Thoracic aorta (tissue), 2 donors: ENCODE data around the gene KLHDC4. TPM values are rescaled to one million over a fixed set of nuclear protein-coding genes. Genes with fewer than 3 reads are reported as not detected.

Experiments
- ATAC-seq: fragments of 150-250 bp; one replicate; pipeline ENCODE4 v1.8.0; 2017; ENCODE audit warnings: low read depth; ENCODE audit not compliant: insufficient number of reproducible peaks, low FRiP score
- DNase-seq: peaks from one replicate; pipeline ENCODE4 v3.0.0-alpha.2; 2020; ENCODE audit warnings: low spot score
- H3K27ac ChIP-seq, 2 donors: fragments of 200-600 bp; sonication (generic); 1 replicate in 1 of 2; 2 replicates in 1 of 2; pipeline ENCODE4 v1.5.1; 2016; ENCODE audit warnings: mild to moderate bottlenecking in 2 of 2, moderate library complexity in 2 of 2
- H3K27me3 ChIP-seq: fragments of 200-600 bp; sonication (generic); replicated peaks from 2 replicates; pipeline ENCODE4 v1.6.0; 2016; ENCODE audit warnings: mild to moderate bottlenecking; ENCODE audit not compliant: insufficient read depth
- H3K36me3 ChIP-seq: fragments of 200-600 bp; sonication (generic); one replicate; pipeline ENCODE4 v1.5.1; 2016
- H3K4me1 ChIP-seq, 2 donors: fragments of 200-600 bp; sonication (generic); 1 replicate in 1 of 2; 2 replicates in 1 of 2; pipeline versions ENCODE4 v1.5.1 to v1.6.0; 2016; ENCODE audit warnings: low read depth in 2 of 2, mild to moderate bottlenecking in 1 of 2; ENCODE audit not compliant: control insufficient read depth in 1 of 2
- H3K4me3 ChIP-seq: fragments of 200-600 bp; sonication (generic); 2 replicates; pipeline ENCODE4 v1.5.1; 2016; ENCODE audit warnings: mild to moderate bottlenecking
- H3K9me3 ChIP-seq: fragments of 200-600 bp; sonication (generic); 2 replicates; pipeline ENCODE4 v1.5.1; 2016
- total RNA-seq, 2 donors: library from RNA; depleted of rRNA; stranded (reverse); fragments of >200 nt; gene quantifications; one replicate each; pipeline versions ENCODE4 v1.1.0 to v1.2.3, GENCODE V29; 2016
- TF ChIP-seq, protein P1 (sequence below): fragments of 200-600 bp; sonication (generic); IDR thresholded peaks from one replicate; pipeline ENCODE4 v1.5.1; 2019; ENCODE audit warnings: antibody characterized with exemption

Gene KLHDC4
- total RNA-seq, 2 donors from 2014 or later, result 33.4 to 61.4 TPM

DNA sequence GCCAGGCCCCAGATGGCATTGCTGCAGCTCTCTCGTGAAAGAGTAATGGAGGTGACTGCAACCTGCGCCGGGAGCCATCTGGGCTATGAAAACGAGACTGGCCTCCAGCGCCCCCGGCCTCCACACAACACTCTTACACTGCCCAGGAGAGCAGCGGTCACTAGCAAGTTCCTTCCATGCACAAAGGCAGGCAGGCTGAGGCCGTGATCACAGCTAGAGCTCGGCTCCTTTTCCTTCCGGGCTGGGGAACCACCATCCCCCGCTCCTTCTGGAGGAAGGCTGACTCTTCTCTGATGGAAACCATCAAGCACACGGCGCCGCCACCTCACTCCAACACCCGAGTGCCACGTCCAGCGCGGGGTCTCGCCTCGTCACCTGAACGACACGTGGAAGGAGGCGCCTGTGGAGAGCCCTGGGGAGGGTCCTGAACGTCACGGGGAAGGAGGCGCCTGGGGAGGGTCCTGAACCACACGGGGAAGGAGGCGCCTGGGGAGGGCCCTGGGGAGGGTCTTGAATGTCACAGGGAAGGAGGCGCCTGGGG is 61.9 kb downstream of the KLHDC4 start:
- Histone ChIP-seq H3K27ac (no peak overlapping the region), H3K4me3 (no peak overlapping the region), H3K4me1 (no peaks in the 10 kb centered on the region), H3K9me3 (no peaks in the 10 kb centered on the region), H3K27me3 (no peaks in the 10 kb centered on the region), H3K36me3 (peaks cover 26% of the 10 kb centered on the region)
- no peak for DNase-seq
- TF ChIP-seq, protein P1, sequence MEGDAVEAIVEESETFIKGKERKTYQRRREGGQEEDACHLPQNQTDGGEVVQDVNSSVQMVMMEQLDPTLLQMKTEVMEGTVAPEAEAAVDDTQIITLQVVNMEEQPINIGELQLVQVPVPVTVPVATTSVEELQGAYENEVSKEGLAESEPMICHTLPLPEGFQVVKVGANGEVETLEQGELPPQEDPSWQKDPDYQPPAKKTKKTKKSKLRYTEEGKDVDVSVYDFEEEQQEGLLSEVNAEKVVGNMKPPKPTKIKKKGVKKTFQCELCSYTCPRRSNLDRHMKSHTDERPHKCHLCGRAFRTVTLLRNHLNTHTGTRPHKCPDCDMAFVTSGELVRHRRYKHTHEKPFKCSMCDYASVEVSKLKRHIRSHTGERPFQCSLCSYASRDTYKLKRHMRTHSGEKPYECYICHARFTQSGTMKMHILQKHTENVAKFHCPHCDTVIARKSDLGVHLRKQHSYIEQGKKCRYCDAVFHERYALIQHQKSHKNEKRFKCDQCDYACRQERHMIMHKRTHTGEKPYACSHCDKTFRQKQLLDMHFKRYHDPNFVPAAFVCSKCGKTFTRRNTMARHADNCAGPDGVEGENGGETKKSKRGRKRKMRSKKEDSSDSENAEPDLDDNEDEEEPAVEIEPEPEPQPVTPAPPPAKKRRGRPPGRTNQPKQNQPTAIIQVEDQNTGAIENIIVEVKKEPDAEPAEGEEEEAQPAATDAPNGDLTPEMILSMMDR, result no peak
- no peak for ATAC-seq

DNA sequence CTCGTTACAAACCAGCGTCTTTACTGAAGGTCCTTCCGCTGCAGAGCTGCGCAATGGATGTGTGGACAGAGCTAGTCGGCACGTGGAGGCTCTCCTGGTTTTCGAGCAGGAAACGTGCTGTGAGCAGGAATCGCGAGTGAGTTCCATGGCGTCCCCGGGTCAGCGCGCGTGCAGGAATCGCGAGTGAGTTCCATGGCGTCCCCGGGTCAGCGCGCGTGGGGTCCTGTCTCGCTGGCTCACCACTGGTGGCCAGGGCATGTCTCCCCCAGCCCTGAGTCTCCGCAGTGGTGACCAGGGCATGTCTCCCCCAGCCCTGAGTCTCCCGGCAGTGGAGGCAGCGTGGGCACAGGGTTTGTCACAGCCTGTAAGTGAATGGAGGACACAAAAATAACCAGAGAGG is 62.7 kb downstream of the KLHDC4 start:
- ATAC-seq (no peak), DNase-seq (no peak)
- Histone ChIP-seq H3K27me3 (no peaks in the 10 kb centered on the region), H3K27ac (no peak overlapping the region), H3K36me3 (peaks cover 18% of the 10 kb centered on the region), H3K4me1 (no peaks in the 10 kb centered on the region), H3K9me3 (no peaks in the 10 kb centered on the region), H3K4me3 (no peak overlapping the region)
- TF ChIP-seq, protein P1, result no peak

DNA sequence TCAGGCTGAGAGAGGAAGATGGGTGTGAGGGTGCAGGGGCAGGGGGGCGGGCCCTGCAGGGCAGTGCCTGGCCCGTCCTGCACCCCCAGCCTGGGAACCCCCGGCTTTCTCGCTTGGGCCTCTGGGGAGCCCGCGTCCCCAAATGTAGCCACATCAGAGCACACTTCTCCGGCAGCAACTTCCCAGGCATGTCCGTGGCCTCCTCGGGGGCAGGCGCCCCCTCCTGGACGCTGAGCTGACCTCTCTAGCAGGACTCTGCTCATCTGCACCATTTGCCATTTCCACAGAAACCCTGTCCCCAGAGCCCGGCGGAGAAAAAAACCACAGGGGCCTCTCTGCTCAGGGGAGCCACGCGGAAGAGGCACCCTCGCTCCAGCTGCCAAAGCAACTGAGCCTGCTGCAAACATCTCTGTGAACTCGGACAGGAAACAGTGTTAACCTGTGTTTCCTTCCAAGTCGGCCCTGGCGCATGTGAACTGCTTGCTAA is 63.4 kb downstream of the KLHDC4 start:
- DNase-seq, result no peak
- no peaks in the 10 kb centered on the region for H3K4me1 ChIP-seq
- H3K36me3 ChIP-seq, result peaks cover 12% of the 10 kb centered on the region
- no peaks in the 10 kb centered on the region for H3K27me3 ChIP-seq
- no peak overlapping the region for H3K27ac ChIP-seq
- ATAC-seq, result no peak
- no peaks in the 10 kb centered on the region for H3K9me3 ChIP-seq
- no peak overlapping the region for H3K4me3 ChIP-seq
- TF ChIP-seq, protein P1, result no peak

DNA sequence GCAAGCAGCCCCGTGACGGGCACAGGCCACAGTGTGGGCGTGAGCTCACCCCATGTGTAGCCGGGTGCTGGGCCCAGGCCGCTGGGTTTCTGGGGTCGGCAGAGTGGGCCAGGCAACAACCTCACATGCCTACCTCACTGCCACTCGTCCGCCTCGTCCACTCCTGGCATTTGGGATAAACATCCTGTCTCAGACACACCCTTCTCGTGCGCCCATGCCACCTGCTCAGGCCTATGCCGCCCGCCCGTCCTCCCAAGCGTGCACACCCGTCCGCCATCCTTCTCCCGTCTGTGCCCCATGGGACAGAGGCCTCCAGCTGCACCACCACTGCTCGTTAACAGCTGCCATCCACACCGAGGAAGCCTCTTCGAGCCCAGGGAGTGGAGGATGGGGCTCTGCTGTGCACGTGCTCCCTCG is 64.3 kb downstream of the KLHDC4 start:
- H3K27me3 ChIP-seq, result no peaks in the 10 kb centered on the region
- ATAC-seq (no peak), DNase-seq (no peak)
- no peak overlapping the region for H3K27ac ChIP-seq
- H3K4me1 ChIP-seq, result no peaks in the 10 kb centered on the region
- H3K9me3 ChIP-seq, result no peaks in the 10 kb centered on the region
- TF ChIP-seq, protein P1, result no peak
- H3K4me3 ChIP-seq, result no peak overlapping the region
- H3K36me3 ChIP-seq, result peaks cover 10% of the 10 kb centered on the region

DNA sequence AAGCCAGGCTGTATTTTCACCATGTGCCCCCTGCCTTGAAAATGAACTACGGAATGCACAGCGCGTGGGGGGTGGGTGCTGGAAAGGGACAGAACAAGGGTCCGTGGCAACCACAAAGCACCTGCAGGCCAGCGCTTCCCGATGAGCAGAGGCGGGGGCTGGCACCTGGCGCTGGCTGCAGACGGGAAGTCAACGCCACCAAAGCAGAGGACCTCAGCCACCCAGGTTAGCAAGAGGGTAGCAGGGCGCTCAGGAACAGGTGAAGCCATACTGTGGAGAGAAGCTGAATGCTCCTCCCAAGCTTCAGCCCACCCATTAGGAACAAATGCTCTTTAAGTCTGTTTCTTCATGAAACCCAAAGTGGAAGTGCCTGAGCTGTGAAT is 64.7 kb downstream of the KLHDC4 start:
- H3K4me3 ChIP-seq, result no peak overlapping the region
- no peak overlapping the region for H3K27ac ChIP-seq
- ATAC-seq (no peak), DNase-seq (no peak)
- TF ChIP-seq, protein P1, result no peak
- no peaks in the 10 kb centered on the region for H3K9me3 ChIP-seq
- H3K36me3 ChIP-seq, result peaks cover 10% of the 10 kb centered on the region
- H3K4me1 ChIP-seq, result no peaks in the 10 kb centered on the region
- H3K27me3 ChIP-seq, result no peaks in the 10 kb centered on the region
